Fibroblast of the aortic adventitia (primary cell): ENCODE data around the gene FAM3B. TPM values are rescaled to one million over a fixed set of nuclear protein-coding genes. Genes with fewer than 3 reads are reported as not detected.

ENCODE experiments used
- DNase-seq: peaks from one replicate; pipeline ENCODE4 v3.0.0-alpha.2; 2010; ENCODE audit warnings: low read depth
- H3K4me3 ChIP-seq: 2 replicates; pipeline ENCODE4 v1.5.1; 2011; ENCODE audit warnings: low read depth, mild to moderate bottlenecking, control low read depth, low read length, moderate library complexity
- total RNA-seq: library from RNA; depleted of rRNA; stranded (reverse); fragments of >200 nt; gene quantifications from 2 replicates; pipeline ENCODE4 v1.2.3, GENCODE V29; 2012; ENCODE audit warnings: low replicate concordance
- TF ChIP-seq, protein P1 (sequence below): IDR thresholded peaks from 2 replicates; pipeline ENCODE4 v1.5.1; 2011; ENCODE audit warnings: mild to moderate bottlenecking, low read length, control low read depth, inconsistent platforms; ENCODE audit not compliant: insufficient read depth

Gene FAM3B
- total RNA-seq, 1 donor, result not detected

GRCh38 chr21:41364308-41364707 is 47.7 kb downstream of the FAM3B start:
- TF ChIP-seq, protein P1, sequence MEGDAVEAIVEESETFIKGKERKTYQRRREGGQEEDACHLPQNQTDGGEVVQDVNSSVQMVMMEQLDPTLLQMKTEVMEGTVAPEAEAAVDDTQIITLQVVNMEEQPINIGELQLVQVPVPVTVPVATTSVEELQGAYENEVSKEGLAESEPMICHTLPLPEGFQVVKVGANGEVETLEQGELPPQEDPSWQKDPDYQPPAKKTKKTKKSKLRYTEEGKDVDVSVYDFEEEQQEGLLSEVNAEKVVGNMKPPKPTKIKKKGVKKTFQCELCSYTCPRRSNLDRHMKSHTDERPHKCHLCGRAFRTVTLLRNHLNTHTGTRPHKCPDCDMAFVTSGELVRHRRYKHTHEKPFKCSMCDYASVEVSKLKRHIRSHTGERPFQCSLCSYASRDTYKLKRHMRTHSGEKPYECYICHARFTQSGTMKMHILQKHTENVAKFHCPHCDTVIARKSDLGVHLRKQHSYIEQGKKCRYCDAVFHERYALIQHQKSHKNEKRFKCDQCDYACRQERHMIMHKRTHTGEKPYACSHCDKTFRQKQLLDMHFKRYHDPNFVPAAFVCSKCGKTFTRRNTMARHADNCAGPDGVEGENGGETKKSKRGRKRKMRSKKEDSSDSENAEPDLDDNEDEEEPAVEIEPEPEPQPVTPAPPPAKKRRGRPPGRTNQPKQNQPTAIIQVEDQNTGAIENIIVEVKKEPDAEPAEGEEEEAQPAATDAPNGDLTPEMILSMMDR, result no peak
- no peak for DNase-seq

DNA sequence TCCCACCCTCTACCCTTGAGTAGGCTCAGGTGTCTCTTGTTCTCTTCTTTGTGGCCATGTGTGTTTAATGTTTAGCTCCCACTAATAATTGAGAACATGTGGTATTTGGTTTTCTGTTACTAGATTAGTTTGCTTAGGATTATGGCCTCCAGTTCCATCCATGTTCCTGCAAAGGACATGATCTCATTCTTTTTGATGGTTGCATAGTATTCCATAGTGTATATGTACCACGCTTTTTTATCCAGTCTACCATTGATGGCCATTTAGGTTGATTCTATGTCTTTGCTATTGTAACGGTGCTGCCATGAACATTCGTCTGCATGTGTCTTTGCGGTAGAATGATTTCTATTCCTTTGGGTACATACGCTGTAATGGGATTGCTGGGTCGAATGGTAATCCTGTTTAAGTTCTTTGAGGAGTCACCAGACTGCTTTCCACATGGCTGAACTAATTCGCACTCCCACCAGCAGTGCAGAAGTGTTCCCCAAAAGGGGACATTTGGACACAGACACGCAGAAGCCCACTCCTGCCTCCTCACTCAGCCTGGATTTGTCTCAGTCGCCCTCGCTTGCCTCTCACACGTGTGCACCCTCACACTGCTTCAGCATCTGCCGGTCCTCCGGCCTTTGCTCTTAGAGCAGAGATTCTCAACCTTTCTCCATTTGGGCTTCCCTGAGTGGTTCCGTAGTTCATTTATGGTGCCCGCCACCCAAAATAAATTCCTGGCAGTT is 48.9 kb downstream of the FAM3B start:
- H3K4me3 ChIP-seq, result no peak overlapping the region
- TF ChIP-seq, protein P1, result no peak
- no peak for DNase-seq

More at GRCh38 chr21:41364308-41364707, 47.7 kb downstream of the FAM3B start:
- H3K4me3 ChIP-seq, result no peak overlapping the region

DNA sequence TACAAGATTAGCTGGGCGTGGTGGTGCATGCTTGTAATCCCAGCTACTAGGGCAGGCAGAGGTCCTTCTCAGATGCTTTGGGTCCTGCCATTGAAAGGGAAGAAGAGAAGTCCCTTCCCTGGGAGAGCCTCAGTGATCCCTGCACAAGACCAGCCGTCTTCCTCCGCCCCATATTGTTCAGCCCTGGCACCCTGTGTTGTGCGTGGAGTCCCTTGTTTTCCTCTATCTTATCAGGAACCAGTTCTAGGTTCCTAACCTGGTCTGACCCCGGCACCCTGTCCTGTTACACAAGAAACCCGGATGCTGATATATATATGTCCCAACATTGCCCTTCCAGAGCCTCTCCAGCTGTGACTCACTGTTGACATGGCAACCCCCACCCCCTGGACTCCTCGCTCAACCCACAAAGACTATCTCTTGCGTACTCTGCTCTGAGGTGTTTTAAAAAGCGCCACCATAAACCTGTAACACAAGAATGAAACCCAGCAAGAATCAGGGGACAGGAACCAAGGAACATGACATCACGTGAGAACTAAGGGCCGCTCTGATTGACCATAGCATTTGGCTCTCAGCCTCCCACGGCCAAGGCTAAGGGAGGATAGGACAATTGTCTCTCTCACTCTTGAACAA is 50.0 kb downstream of the FAM3B start:
- no peak overlapping the region for H3K4me3 ChIP-seq
- TF ChIP-seq, protein P1, result no peak
- peak; percentile 21 for DNase-seq

DNA sequence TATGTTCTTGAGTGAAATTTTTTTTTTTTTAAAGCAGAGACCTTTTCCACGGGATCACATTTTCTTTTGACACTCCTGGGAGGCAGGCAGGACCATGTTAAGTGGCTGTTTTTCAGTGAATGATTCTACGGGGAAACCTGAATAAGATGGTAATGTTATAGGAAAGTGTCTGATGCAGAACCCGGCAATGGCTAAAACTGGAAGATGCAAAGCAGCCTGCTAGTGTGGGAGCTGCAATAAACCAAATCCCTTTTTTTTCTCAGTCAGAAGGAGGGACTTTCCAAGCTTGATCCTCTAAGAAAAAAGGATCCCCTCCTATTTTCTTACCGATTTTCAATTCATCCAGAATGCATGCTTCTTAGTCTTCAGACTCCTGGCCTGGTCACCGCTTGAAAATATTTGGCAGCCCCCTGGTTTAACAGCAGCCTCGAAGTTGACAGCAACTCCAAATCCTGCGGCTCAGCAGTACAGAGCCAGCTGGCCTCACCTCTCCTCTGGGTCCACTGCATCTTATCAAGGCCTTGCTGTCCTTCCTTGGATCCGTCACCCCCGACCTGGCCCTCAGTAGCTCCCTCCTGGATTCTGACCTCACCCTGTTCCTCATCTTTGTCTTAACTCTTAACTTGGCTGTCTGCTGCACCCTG is 50.8 kb downstream of the FAM3B start:
- TF ChIP-seq, protein P1, result no peak
- no peak overlapping the region for H3K4me3 ChIP-seq
- no peak for DNase-seq

GRCh38 chr21:41367945-41368734 is 51.5 kb downstream of the FAM3B start:
- DNase-seq, result no peak
- TF ChIP-seq, protein P1, result no peak
- H3K4me3 ChIP-seq, result no peak overlapping the region

DNA sequence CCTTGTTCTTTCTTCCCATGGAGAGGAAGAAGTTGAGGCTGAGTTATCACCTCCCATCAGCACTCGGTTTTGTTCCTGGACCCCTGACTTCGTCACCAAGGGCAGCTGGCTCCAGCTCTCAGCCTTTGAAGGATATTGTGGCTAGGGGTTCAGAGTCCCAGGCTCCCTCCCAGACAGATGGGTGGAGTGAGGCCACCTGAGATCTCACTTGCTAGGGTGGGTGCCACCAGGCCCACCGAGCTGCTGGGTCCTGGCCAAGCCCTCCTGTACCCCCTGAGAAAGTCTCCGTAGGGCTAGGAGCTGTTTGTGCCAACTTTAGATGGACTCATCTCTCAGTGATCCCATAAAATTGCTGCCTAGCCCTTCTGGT is 52.1 kb downstream of the FAM3B start:
- H3K4me3 ChIP-seq, result no peak overlapping the region
- TF ChIP-seq, protein P1, result no peak
- no peak for DNase-seq
